K562 (cell line): ENCODE data around the gene FAM174C.
A peak's percentile ranks its signal among the peaks of the same experiment; 100 is the strongest.

Experiments used
- CBX1 ChIP-seq: sonication (generic); IDR thresholded peaks from 2 replicates; pipeline ENCODE4 v1.6.1; 2016; ENCODE audit warnings: antibody characterized with exemption, low read depth, mild to moderate bottlenecking
- CTCF ChIP-seq, 3 experiments: IDR thresholded peaks in 2 of 3; conservative IDR thresholded peaks in 1 of 3; 2 replicates each; pipeline ENCODE4 v1.5.1; 2011 to 2012; ENCODE audit warnings: low read length in 3 of 3, mild to moderate bottlenecking in 3 of 3, control low read depth in 2 of 3, improper control_type of control experiment in 1 of 3, inconsistent platforms in 1 of 3, low read depth in 1 of 3, mixed read lengths in 1 of 3, moderate library complexity in 1 of 3; ENCODE audit not compliant: insufficient read depth in 2 of 3
- FOXA1 ChIP-seq: fragments of 450-650 bp; IDR thresholded peaks from 2 replicates; pipeline ENCODE4 v1.6.1; 2016; ENCODE audit warnings: mild to moderate bottlenecking, borderline replicate concordance
- FUS ChIP-seq: fragments of 200-400 bp; formaldehyde crosslinking; optimal IDR thresholded peaks from 2 replicates; pipeline ENCODE3; 2017; ENCODE audit warnings: low read depth, low read length
- HDAC2 ChIP-seq: fragments of 450-650 bp; IDR thresholded peaks from 2 replicates; pipeline ENCODE4 v1.6.1; 2016; ENCODE audit warnings: mild to moderate bottlenecking
- HNRNPK ChIP-seq: fragments of 200-400 bp; formaldehyde crosslinking; IDR thresholded peaks from one replicate; pipeline ENCODE4 v1.6.1; 2018; ENCODE audit warnings: mild to moderate bottlenecking, low read depth, low read length; ENCODE audit not compliant: poor library complexity, severe bottlenecking
- KDM1A ChIP-seq, 2 experiments: fragments of 450-650 bp; IDR thresholded peaks; 2 replicates each; pipeline ENCODE4 v1.6.1; 2016; ENCODE audit warnings: mild to moderate bottlenecking in 2 of 2
- MAFK ChIP-seq: IDR thresholded peaks from 2 replicates; pipeline ENCODE4 v1.6.1; 2011; ENCODE audit warnings: low read length, improper control_type of control experiment
- PML ChIP-seq: IDR thresholded peaks from 2 replicates; pipeline ENCODE4 v1.6.1; 2012; ENCODE audit warnings: low read length, inconsistent platforms
- TCF7 ChIP-seq: sonication (generic); IDR thresholded peaks from 2 replicates; pipeline ENCODE4 v1.6.1; 2016; ENCODE audit warnings: antibody characterized with exemption, borderline replicate concordance
- ZNF3 ChIP-seq: fragments of 250-450 bp; sonication (Bioruptor Pico); IDR thresholded peaks from 2 replicates; pipeline ENCODE4 v1.5.0; 2021; ENCODE audit warnings: mild to moderate bottlenecking, moderate library complexity
- ZNF696 ChIP-seq: fragments of 250-450 bp; sonication (Bioruptor Pico); conservative IDR thresholded peaks from 2 replicates; pipeline ENCODE4 v1.4.0; 2020; ENCODE audit warnings: mild to moderate bottlenecking, moderate library complexity

GRCh38 chr19:1289686-1290025, 14.3 kb downstream of the FAM174C start:
- TF ChIP-seq KDM1A (IDR thresholded peaks at IDR 0.05) (no peak), ZNF696 (CRISPR knock-in tag) (no peak), MAFK (no peak), HNRNPK (no peak), CTCF (IDR thresholded peaks at IDR 0.05 in 2 of 3, conservative IDR thresholded peaks at IDR 0.05 in 1 of 3; ENCODE audit: insufficient read depth in 2 of 3, low read depth in 1 of 3, low read length in 3 of 3) (peak; percentile 18 to 44 (median 23); a peak in 2 of 6 replicates), ZNF3 (CRISPR knock-in tag) (no peak), CBX1 (no peak), TCF7 (no peak), PML (no peak), FOXA1 (no peak), FUS (no peak), HDAC2 (no peak)
